CD4-positive, alpha-beta T cell (primary cell): ENCODE results near the gene CRYGN. TPM values are rescaled to one million over a fixed set of nuclear protein-coding genes. Genes with fewer than 3 reads are reported as not detected.
A peak's percentile ranks its signal among the peaks of the same experiment; 100 is the strongest.

Experiments used
- ATAC-seq: fragments of 200-7000 bp; cut with Tn5 transposase; one replicate; pipeline ENCODE4 v1.10.0; 2022; ENCODE audit warnings: mild to moderate bottlenecking; ENCODE audit not compliant: poor library complexity
- CTCF ChIA-PET: fragments of 350-600 bp; sonication (Branson Sonifier 250); formaldehyde crosslinking; loops from one replicate; lab custom pipeline; 2021; ENCODE audit warnings: antibody characterized with exemption, inconsistent platforms; lab: Charles Lee
- POLR2A ChIA-PET: fragments of 350-600 bp; sonication (Branson Sonifier 250); formaldehyde crosslinking; loops from one replicate; lab custom pipeline; 2021; ENCODE audit warnings: antibody characterized with exemption, inconsistent platforms; lab: Charles Lee
- DNase-seq, 14 experiments: peaks; one replicate each; pipeline ENCODE4 v3.0.0-alpha.2; 2013 to 2020; ENCODE audit warnings: mixed read lengths in 2 of 14
- H3K27ac ChIP-seq, 2 donors: one replicate each; pipeline versions ENCODE4 v1.5.1 to v1.7.0; 2013; ENCODE audit warnings: low read length in 2 of 2, low read depth in 1 of 2, mild to moderate bottlenecking in 1 of 2
- H3K27me3 ChIP-seq, 2 experiments: 1 replicate in 1 of 2; 2 replicates in 1 of 2; pipeline versions ENCODE4 v1.6.1 to v1.7.0; 2013; ENCODE audit warnings: low read length in 2 of 2, control low read depth in 1 of 2, mild to moderate bottlenecking in 1 of 2, moderate library complexity in 1 of 2; ENCODE audit not compliant: insufficient read depth in 2 of 2, control insufficient read depth in 1 of 2
- H3K36me3 ChIP-seq: one replicate; pipeline ENCODE4 v1.6.1; 2013; ENCODE audit warnings: low read length, control low read depth; ENCODE audit not compliant: insufficient read depth
- H3K4me1 ChIP-seq: one replicate; pipeline ENCODE4 v1.6.1; 2013; ENCODE audit warnings: low read length, control low read depth; ENCODE audit not compliant: insufficient read depth
- H3K4me3 ChIP-seq: one replicate; pipeline ENCODE4 v1.5.1; 2013; ENCODE audit warnings: mild to moderate bottlenecking, low read length, moderate library complexity
- H3K9me3 ChIP-seq, 2 experiments: 1 replicate in 1 of 2; 2 replicates in 1 of 2; pipeline versions ENCODE4 v1.6.1 to v1.7.0; 2013; ENCODE audit warnings: low read length in 2 of 2, mild to moderate bottlenecking in 2 of 2, control low read depth in 1 of 2, moderate library complexity in 1 of 2; ENCODE audit not compliant: control insufficient read depth in 1 of 2, insufficient read depth in 1 of 2
- H3K27ac Mint-ChIP-seq: one replicate; pipeline ENCODE4 v1.8.0; 2020; ENCODE audit warnings: mixed read lengths
- H3K27me3 Mint-ChIP-seq: one replicate; pipeline ENCODE4 v1.8.0; 2021; ENCODE audit warnings: mixed read lengths
- H3K36me3 Mint-ChIP-seq: one replicate; pipeline ENCODE4 v1.8.0; 2021; ENCODE audit warnings: low read depth, mixed read lengths
- H3K4me1 Mint-ChIP-seq: one replicate; pipeline ENCODE4 v1.8.0; 2021; ENCODE audit warnings: low read depth, mixed read lengths
- H3K4me3 Mint-ChIP-seq: one replicate; pipeline ENCODE4 v1.8.0; 2020; ENCODE audit warnings: mild to moderate bottlenecking, mixed read lengths
- H3K9me3 Mint-ChIP-seq: one replicate; pipeline ENCODE4 v1.8.0; 2020; ENCODE audit warnings: mixed read lengths
- intact Hi-C, 2 experiments: fragments of 100-400 bp; cut with DNase I in 1 of 2; cut with micrococcal nuclease in 1 of 2; formaldehyde crosslinking; loops; one replicate each; pipeline versions ENCODE4 v1.15.1 to v1.9.0; 2023 to 2025; cut with DNase I, micrococcal nuclease
- total RNA-seq, 174 experiments: library from RNA in 2 of 174; stranded (reverse) in 2 of 174; gene quantifications; one replicate each; pipeline ENCODE4 v1.2.3 and lab custom pipeline; 2021 to 2026
- TF ChIP-seq, protein P1 (sequence below): fragments of 200-600 bp; IDR thresholded peaks from one replicate; pipeline ENCODE4 v1.8.0; 2022; ENCODE audit warnings: antibody characterized with exemption, mild to moderate bottlenecking

The CRYGN gene
- total RNA-seq, 2 experiments from 2014 or later, result 0.14 TPM; not detected in 1

DNA sequence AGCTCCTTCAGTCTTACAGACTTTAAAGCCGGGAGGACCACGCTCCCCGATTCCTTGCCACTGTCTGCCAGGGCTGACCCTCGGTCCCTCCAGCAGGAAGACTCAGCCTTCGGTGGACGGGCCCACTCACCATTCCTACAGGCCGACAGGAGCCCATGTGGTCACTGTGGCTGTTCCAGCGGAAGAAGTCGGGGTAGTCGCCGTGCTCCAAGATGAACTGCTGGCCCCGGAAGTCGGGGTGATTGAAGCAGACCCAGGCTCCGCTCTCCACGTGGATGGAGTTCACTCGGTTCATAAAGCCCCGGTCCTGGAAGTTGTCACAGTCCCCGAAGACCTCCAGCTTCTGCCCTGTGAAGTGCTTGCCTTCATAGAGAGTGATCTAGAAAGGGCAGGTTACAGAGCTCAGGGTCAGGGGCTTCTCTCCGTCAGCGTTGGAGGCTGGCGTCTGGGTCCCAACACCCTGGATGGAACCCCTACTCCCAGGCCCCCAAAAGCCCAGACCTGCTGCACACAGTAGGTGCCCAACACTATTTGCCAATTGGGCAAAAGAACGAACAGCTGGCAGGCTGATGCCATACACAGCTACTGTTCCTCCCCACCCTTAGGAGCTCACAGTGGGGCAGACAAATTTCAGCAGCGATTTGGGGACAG, 1.9 kb downstream of the CRYGN start:
- H3K9me3 ChIP-seq, result no peaks in the 10 kb centered on the region
- Mint-ChIP-seq H3K4me1 (peaks cover 52% of the 10 kb centered on the region), H3K27ac (no peak overlapping the region), H3K4me3 (no peak overlapping the region), H3K36me3 (no peaks in the 10 kb centered on the region), H3K27me3 (no peaks in the 10 kb centered on the region), H3K9me3 (no peaks in the 10 kb centered on the region)
- H3K27me3 ChIP-seq, result no peaks in the 10 kb centered on the region
- CTCF ChIA-PET, result interaction anchor here (1.6 kb wide), 1 partner anchor 11 kb away, joined by 8 read pairs; no protein-coding TSS in a partner anchor
- H3K36me3 ChIP-seq, result no peaks in the 10 kb centered on the region
- H3K4me1 ChIP-seq, result peaks cover 53% of the 10 kb centered on the region
- ATAC-seq (no peak), DNase-seq (no peak)
- POLR2A ChIA-PET, result interaction anchor here (1.5 to 1.8 kb wide), 2 partner anchors 11 to 29 kb away, joined by 3 to 5 read pairs; partner anchors contain the start of gene WDR86
- TF ChIP-seq, protein P1, sequence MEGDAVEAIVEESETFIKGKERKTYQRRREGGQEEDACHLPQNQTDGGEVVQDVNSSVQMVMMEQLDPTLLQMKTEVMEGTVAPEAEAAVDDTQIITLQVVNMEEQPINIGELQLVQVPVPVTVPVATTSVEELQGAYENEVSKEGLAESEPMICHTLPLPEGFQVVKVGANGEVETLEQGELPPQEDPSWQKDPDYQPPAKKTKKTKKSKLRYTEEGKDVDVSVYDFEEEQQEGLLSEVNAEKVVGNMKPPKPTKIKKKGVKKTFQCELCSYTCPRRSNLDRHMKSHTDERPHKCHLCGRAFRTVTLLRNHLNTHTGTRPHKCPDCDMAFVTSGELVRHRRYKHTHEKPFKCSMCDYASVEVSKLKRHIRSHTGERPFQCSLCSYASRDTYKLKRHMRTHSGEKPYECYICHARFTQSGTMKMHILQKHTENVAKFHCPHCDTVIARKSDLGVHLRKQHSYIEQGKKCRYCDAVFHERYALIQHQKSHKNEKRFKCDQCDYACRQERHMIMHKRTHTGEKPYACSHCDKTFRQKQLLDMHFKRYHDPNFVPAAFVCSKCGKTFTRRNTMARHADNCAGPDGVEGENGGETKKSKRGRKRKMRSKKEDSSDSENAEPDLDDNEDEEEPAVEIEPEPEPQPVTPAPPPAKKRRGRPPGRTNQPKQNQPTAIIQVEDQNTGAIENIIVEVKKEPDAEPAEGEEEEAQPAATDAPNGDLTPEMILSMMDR, result no peak
- H3K4me3 ChIP-seq, result no peak overlapping the region
- no peak overlapping the region for H3K27ac ChIP-seq
- intact Hi-C loops, result no loop called here

DNA sequence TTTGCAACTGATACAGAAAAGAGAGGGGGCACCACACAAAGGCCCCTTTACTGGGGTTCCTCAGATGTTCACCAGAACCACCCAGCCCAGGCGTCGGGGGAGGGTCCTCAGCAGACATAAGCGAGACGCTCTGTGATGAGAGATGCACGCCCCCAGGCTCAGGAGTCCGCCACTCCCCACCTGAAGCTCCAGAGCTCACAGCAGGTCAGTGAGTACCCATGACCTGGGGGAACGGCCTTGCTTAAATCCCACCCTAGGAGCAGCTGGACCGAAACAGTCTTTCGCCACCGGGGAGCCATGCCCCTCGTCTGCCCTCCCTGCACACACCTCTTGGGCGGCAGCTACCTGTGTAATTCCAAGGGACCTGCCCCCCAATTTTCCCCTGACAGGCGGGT, 2.8 kb downstream of the CRYGN start:
- H3K4me1 Mint-ChIP-seq, result peaks cover 50% of the 10 kb centered on the region
- H3K27ac Mint-ChIP-seq, result peak overlapping the region; percentile 54
- no peaks in the 10 kb centered on the region for H3K9me3 ChIP-seq
- TF ChIP-seq, protein P1, result no peak
- H3K4me3 Mint-ChIP-seq, result no peak overlapping the region
- ATAC-seq (no peak), DNase-seq (no peak)
- ChIA-PET POLR2A (interaction anchor here (1.5 kb wide), 1 partner anchor 12 kb away, joined by 3 read pairs; no protein-coding TSS in a partner anchor), CTCF (interaction anchor here (1.6 kb wide), 1 partner anchor 11 kb away, joined by 8 read pairs; no protein-coding TSS in a partner anchor)
- peaks cover 59% of the 10 kb centered on the region for H3K4me1 ChIP-seq
- no peak overlapping the region for H3K4me3 ChIP-seq
- H3K27ac ChIP-seq, result no peak overlapping the region
- no peaks in the 10 kb centered on the region for H3K36me3 Mint-ChIP-seq
- no peaks in the 10 kb centered on the region for H3K27me3 ChIP-seq
- intact Hi-C loops, result no loop called here
- H3K36me3 ChIP-seq, result no peaks in the 10 kb centered on the region
- H3K9me3 Mint-ChIP-seq, result no peaks in the 10 kb centered on the region
- no peaks in the 10 kb centered on the region for H3K27me3 Mint-ChIP-seq

DNA sequence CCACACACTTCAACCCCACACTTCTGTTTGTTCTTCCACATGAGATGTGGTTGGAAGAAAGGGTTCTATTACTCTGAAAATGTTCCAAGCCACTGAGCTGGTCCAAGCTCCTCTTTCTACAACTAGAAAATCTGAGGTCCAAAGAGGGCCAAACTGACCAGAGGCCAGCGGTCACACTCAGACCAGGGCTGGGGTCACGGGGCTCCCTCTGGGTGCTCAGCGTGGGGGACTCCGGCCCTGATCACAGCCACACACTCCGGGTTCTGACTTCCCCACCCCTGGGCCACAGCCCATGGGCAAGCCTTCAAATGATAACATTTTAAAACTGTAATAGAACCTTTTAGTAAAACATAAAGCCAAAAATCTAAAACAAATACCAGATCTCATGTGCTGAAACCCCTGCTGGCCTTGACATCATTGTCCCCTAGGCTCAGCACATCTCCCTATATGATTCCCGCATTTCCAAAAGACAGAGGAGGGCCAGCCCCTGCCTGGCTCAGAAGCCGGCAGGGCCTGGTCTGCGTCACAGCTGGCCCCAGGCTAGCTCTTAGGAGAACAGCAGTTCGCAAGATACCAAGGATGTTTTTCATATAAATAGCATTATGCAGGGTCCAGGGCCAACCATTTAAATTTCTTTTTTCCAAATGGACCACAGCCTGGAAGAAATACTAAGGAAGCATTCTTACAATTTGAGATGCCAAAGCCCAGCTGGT, 3.3 kb downstream of the CRYGN start:
- ATAC-seq, result no peak
- Histone ChIP-seq H3K36me3 (no peaks in the 10 kb centered on the region), H3K27me3 (no peaks in the 10 kb centered on the region), H3K9me3 (no peaks in the 10 kb centered on the region), H3K4me3 (no peak overlapping the region), H3K27ac (no peak overlapping the region), H3K4me1 (peaks cover 60% of the 10 kb centered on the region)
- CTCF ChIA-PET, result interaction anchor here (1.6 kb wide), 1 partner anchor 12 kb away, joined by 8 read pairs; no protein-coding TSS in a partner anchor
- Mint-ChIP-seq H3K27me3 (no peaks in the 10 kb centered on the region), H3K9me3 (no peaks in the 10 kb centered on the region), H3K4me3 (no peak overlapping the region), H3K27ac (peak overlapping the region; percentile 54), H3K4me1 (peaks cover 45% of the 10 kb centered on the region), H3K36me3 (no peaks in the 10 kb centered on the region)
- TF ChIP-seq, protein P1, result no peak
- POLR2A ChIA-PET, result interaction anchor here (1.5 kb wide), 1 partner anchor 12 kb away, joined by 3 read pairs; no protein-coding TSS in a partner anchor
- DNase-seq, result no peak
- intact Hi-C loops, result no loop called here
